ENCODE measurements around the gene RPS27L. TPM values are rescaled to one million over a fixed set of nuclear protein-coding genes. Genes with fewer than 3 reads are reported as not detected.
"Not testable (repeated sequence)": the region's sequence is repeated elsewhere in the genome, so short reads cannot be mapped to it uniquely, and the experiment has no call there.

RPS27L gene
- polyA plus RNA-seq, 4 donors: 146 to 612 (median 367) TPM

DNA sequence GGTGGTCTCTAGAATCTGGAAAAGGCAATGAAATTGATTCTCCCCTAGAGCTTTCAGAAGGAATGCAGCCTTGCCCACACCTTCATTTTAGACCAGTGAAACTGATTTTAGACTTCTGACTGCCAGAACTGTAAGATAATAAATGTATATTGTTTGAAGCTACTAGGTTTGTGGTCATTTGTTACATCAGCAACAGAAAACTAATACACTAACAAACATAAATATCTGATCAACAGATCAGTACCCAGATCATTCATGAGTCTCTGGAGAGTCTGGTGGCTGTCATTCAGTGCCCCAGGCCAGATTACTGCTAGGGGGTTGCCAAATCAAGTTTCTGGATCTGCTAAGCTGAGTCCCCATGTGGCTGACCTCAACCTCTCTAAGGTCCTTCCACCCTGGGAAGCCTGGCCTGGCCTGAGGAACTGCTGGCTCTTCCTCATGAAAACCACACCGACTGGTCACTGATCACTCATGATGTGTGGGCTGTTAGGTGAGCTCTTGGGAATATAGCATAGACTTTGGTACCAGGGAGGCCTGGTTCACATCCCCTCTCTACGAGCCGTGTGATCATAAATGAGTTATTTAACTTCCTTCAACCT lies 46.8 kb downstream of the RPS27L start:
- Histone ChIP-seq H3K27ac (ENCODE audit: low read depth in 1 of 3, low read length in 2 of 3) (no peak overlapping the region), H3K4me1 (ENCODE audit: control insufficient read depth in 3 of 3, insufficient read depth in 2 of 3, low read depth in 1 of 3, low read length in 2 of 3) (peaks cover 2 to 4% (median 3%) of the 10 kb centered on the region in 3 donors), H3K9me3 (ENCODE audit: control insufficient read depth in 2 of 2, insufficient read depth in 1 of 2, low read depth in 1 of 2, low read length in 1 of 2) (peaks cover 0 to 7% of the 10 kb centered on the region in 2 donors), H3K36me3 (ENCODE audit: control insufficient read depth in 3 of 3, insufficient read depth in 2 of 3, low read depth in 1 of 3, low read length in 3 of 3) (no peaks in the 10 kb centered on the region), H3K27me3 (ENCODE audit: control insufficient read depth in 3 of 3, insufficient read depth in 3 of 3, low read length in 3 of 3) (no peaks in the 10 kb centered on the region), H3K4me3 (ENCODE audit: low read depth in 1 of 3, low read length in 3 of 3) (no peak overlapping the region)
- FAIRE-seq (no peak), DNase-seq (no peak)
- WGBS, 3 donors: 86 to 91% (median 89%) methylated on average over 3 of the region's 3 CpGs

DNA sequence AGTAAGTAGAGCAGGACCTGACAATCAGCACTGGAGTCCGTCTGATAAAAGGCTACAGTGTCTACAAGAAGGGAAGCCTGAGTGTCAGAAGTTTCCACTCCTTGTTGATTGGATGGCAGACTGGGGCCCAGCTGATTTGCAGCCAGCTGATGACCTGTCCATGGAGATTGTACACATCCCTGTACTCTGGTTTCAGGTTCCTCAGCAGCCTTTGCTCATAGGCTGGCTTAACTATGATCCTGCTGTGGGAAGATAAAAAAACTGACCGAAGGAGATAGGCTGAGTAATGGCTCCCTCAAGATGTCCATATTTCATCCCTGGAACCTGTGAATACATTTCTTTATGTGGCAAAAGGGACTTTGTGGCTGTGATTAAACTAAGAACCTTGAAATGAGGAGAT lies 47.4 kb downstream of the RPS27L start:
- H3K36me3 ChIP-seq (ENCODE audit: control insufficient read depth in 3 of 3, insufficient read depth in 2 of 3, low read depth in 1 of 3, low read length in 3 of 3): no peaks in the 10 kb centered on the region
- DNase-seq: no peak
- FAIRE-seq: no peak
- H3K9me3 ChIP-seq (ENCODE audit: control insufficient read depth in 2 of 2, insufficient read depth in 1 of 2, low read depth in 1 of 2, low read length in 1 of 2): peaks cover 0 to 9% of the 10 kb centered on the region in 2 donors
- 65 to 89% (median 67%) methylated on average over 2 of the region's 2 CpGs for WGBS, 3 donors
- H3K27ac ChIP-seq (ENCODE audit: low read depth in 1 of 3, low read length in 2 of 3): no peak overlapping the region
- no peaks in the 10 kb centered on the region for H3K27me3 ChIP-seq (ENCODE audit: control insufficient read depth in 3 of 3, insufficient read depth in 3 of 3, low read length in 3 of 3)
- no peak overlapping the region for H3K4me3 ChIP-seq (ENCODE audit: low read depth in 1 of 3, low read length in 3 of 3)
- peaks cover 2 to 4% (median 3%) of the 10 kb centered on the region in 3 donors for H3K4me1 ChIP-seq (ENCODE audit: control insufficient read depth in 3 of 3, insufficient read depth in 2 of 3, low read depth in 1 of 3, low read length in 2 of 3)

DNA sequence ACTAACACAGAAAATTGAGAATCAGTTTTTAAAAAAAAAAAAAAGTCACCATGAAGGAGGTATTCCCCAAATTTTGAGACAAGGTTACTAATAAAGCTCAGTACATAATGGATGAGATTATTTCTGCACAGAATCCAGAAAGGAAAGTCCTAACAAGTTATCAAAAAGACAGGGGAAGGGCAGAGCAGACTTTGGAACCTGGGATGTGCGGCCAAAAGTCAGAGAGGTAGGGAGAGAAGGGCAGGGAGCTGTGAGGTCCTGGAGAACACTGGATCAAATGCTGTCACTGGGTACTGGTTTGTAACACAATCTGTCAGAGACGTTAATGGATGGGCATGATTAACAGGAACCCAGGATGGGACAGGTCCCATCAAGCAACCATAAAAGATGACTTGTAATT lies 47.8 kb downstream of the RPS27L start:
- no peak overlapping the region for H3K27ac ChIP-seq (ENCODE audit: low read depth in 1 of 3, low read length in 2 of 3)
- H3K36me3 ChIP-seq (ENCODE audit: control insufficient read depth in 3 of 3, insufficient read depth in 2 of 3, low read depth in 1 of 3, low read length in 3 of 3): no peaks in the 10 kb centered on the region
- FAIRE-seq: no peak
- peaks cover 0 to 9% of the 10 kb centered on the region in 2 donors for H3K9me3 ChIP-seq (ENCODE audit: control insufficient read depth in 2 of 2, insufficient read depth in 1 of 2, low read depth in 1 of 2, low read length in 1 of 2)
- peaks cover 2 to 4% (median 3%) of the 10 kb centered on the region in 3 donors for H3K4me1 ChIP-seq (ENCODE audit: control insufficient read depth in 3 of 3, insufficient read depth in 2 of 3, low read depth in 1 of 3, low read length in 2 of 3)
- H3K27me3 ChIP-seq (ENCODE audit: control insufficient read depth in 3 of 3, insufficient read depth in 3 of 3, low read length in 3 of 3): no peaks in the 10 kb centered on the region
- WGBS, 3 donors: 21 to 65% (median 34%) methylated on average over 2 of the region's 2 CpGs
- DNase-seq: peak in 1 of 2 donors; percentile 73
- no peak overlapping the region for H3K4me3 ChIP-seq (ENCODE audit: low read depth in 1 of 3, low read length in 3 of 3)

DNA sequence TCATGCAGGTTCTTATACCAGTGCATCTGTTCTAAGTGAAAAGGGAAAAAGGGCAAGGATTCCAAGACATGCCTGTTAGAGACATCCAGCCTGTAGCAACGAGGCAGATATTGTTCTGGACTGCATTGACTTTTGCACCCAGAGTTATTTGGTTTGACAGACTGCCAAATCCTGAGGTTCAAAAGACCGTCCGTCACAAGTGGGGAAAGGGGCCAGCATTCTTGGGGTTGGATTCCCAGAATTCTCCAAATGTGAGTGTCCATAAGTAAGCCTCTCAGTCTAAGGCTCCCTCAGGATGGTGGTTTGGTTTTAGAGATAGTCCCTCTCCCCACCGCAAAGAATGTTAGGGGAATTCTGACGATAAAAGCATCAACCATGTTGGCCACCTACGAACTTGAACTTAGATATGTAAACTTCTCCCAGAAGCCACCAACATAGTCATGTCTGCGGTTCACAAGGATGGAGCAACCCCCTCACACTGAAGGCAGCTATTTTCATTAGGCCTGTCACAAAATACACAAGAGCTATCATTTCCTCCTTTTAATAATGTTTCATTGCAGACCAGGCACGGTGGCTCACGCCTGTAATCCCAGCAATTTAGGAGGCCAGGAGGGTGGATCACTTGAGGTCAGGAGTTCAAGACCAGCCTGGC lies 49.3 kb downstream of the RPS27L start:
- H3K27ac ChIP-seq (ENCODE audit: low read depth in 1 of 3, low read length in 2 of 3): no peak overlapping the region
- no peak for FAIRE-seq
- no peaks in the 10 kb centered on the region for H3K27me3 ChIP-seq (ENCODE audit: control insufficient read depth in 3 of 3, insufficient read depth in 3 of 3, low read length in 3 of 3)
- peaks cover 0 to 9% of the 10 kb centered on the region in 2 donors for H3K9me3 ChIP-seq (ENCODE audit: control insufficient read depth in 2 of 2, insufficient read depth in 1 of 2, low read depth in 1 of 2, low read length in 1 of 2)
- H3K36me3 ChIP-seq (ENCODE audit: control insufficient read depth in 3 of 3, insufficient read depth in 2 of 3, low read depth in 1 of 3, low read length in 3 of 3): no peaks in the 10 kb centered on the region
- peak; percentile 52 to 77 for DNase-seq
- peaks cover 2 to 4% (median 3%) of the 10 kb centered on the region in 3 donors for H3K4me1 ChIP-seq (ENCODE audit: control insufficient read depth in 3 of 3, insufficient read depth in 2 of 3, low read depth in 1 of 3, low read length in 2 of 3)
- H3K4me3 ChIP-seq (ENCODE audit: low read depth in 1 of 3, low read length in 3 of 3): no peak overlapping the region
- 13 to 33% (median 27%) methylated on average over 9 of the region's 9 CpGs for WGBS, 3 donors

DNA sequence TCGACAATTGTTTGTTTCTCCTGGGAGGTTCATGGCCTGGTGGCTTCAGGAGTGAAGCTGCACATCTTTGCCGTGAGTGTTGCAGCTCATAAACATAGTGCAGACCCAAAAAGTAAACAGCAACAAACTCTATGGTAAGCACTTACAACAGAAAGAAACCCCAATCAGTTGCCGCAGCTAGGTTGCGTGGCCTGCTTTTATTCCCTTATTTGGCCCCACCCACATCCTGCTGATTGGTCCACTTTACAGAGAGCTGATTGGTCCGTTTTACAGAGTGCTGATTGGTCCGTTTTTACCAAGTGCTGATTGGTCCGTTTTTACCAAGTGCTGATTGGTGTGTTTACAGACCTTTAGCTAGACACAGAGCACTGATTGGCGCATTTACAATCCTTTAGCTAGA lies 51.9 kb downstream of the RPS27L start:
- peaks cover 0 to 11% of the 10 kb centered on the region in 2 donors for H3K9me3 ChIP-seq (ENCODE audit: control insufficient read depth in 2 of 2, insufficient read depth in 1 of 2, low read depth in 1 of 2, low read length in 1 of 2)
- not testable (repeated sequence) for H3K27ac ChIP-seq (ENCODE audit: low read depth in 1 of 3, low read length in 2 of 3); DNase-seq; H3K27me3 ChIP-seq (ENCODE audit: control insufficient read depth in 3 of 3, insufficient read depth in 3 of 3, low read length in 3 of 3); H3K4me3 ChIP-seq (ENCODE audit: low read depth in 1 of 3, low read length in 3 of 3); H3K36me3 ChIP-seq (ENCODE audit: control insufficient read depth in 3 of 3, insufficient read depth in 2 of 3, low read depth in 1 of 3, low read length in 3 of 3); FAIRE-seq; H3K4me1 ChIP-seq (ENCODE audit: control insufficient read depth in 3 of 3, insufficient read depth in 2 of 3, low read depth in 1 of 3, low read length in 2 of 3)
- 74 to 80% (median 78%) methylated on average over 8 of the region's 8 CpGs for WGBS, 3 donors

DNA sequence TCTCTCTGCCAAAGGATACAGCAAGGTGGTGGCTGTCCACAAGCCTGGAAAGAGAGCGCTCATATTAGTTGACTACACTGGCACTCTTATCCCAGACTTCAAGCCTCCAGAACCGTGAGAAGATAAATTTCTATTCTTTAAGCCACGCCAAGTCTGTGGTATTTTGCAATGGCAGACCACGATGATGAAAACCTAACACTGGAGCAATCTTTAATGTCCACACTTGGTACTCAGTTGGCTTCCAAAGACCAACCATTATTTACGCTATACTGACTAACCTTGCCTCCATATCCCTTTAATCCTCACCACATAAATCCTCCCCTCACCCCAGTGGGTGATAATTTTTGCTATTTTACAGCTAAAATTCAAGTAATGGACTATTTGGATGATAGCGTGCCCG lies 52.5 kb downstream of the RPS27L start:
- H3K4me1 ChIP-seq (ENCODE audit: control insufficient read depth in 3 of 3, insufficient read depth in 2 of 3, low read depth in 1 of 3, low read length in 2 of 3): peaks cover 2 to 4% (median 3%) of the 10 kb centered on the region in 3 donors
- no peak for FAIRE-seq
- no peaks in the 10 kb centered on the region for H3K36me3 ChIP-seq (ENCODE audit: control insufficient read depth in 3 of 3, insufficient read depth in 2 of 3, low read depth in 1 of 3, low read length in 3 of 3)
- DNase-seq: no peak
- no peak overlapping the region for H3K4me3 ChIP-seq (ENCODE audit: low read depth in 1 of 3, low read length in 3 of 3)
- no peak overlapping the region for H3K27ac ChIP-seq (ENCODE audit: low read depth in 1 of 3, low read length in 2 of 3)
- no peaks in the 10 kb centered on the region for H3K27me3 ChIP-seq (ENCODE audit: control insufficient read depth in 3 of 3, insufficient read depth in 3 of 3, low read length in 3 of 3)
- WGBS, 3 donors: 68 to 82% (median 79%) methylated on average over 7 of the region's 7 CpGs
- peaks cover 0 to 11% of the 10 kb centered on the region in 2 donors for H3K9me3 ChIP-seq (ENCODE audit: control insufficient read depth in 2 of 2, insufficient read depth in 1 of 2, low read depth in 1 of 2, low read length in 1 of 2)

DNA sequence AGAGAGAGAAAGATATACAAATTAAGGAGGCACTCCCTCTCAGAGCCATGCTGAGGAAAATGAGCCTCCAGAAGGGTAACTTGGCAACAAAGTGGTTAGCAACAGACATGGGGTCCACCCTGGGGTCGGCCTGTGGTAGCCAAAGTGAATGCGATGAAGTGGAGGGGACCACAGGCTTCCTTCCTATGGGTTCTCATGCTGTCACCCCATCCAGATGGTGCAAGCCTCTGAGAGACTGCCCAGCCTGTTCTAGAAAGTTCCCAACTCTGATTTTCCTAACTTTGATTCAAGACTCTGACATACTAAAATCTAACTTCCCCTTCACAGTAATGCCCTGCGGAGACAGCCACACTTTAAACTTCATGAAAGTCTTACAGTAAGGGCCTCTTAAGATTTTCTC lies 53.9 kb downstream of the RPS27L start:
- 68 to 81% (median 76%) methylated on average over 3 of the region's 3 CpGs for WGBS, 3 donors
- no peak for FAIRE-seq

DNA sequence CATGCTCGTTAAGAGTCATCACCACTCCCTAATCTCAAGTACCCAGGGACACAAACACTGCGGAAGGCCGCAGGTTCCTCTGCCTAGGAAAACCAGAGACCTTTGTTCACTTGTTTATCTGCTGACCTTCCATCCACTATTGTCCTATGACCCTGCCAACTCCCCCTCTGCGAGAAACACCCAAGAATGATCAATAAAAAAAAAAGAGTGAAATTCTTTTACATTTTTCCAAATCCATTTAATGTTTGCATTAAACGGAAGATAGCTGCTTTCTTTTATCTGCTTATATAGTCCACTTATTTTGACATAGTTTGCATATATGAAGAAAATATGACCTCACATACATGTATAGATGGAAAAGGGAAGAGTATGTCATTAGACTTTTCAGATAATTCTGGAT lies 57.7 kb downstream of the RPS27L start:
- FAIRE-seq: not testable (repeated sequence)
- 37 to 64% (median 47%) methylated on average over 3 to 5 of the region's 5 CpGs for WGBS, 3 donors

More for the DNA sequence above, 53.9 kb downstream of the RPS27L start:
- Histone ChIP-seq H3K27ac (ENCODE audit: low read depth in 1 of 3, low read length in 2 of 3) (no peak overlapping the region), H3K4me1 (ENCODE audit: control insufficient read depth in 3 of 3, insufficient read depth in 2 of 3, low read depth in 1 of 3, low read length in 2 of 3) (peaks cover 0 to 3% (median 2%) of the 10 kb centered on the region in 3 donors), H3K27me3 (ENCODE audit: control insufficient read depth in 3 of 3, insufficient read depth in 3 of 3, low read length in 3 of 3) (no peaks in the 10 kb centered on the region), H3K4me3 (ENCODE audit: low read depth in 1 of 3, low read length in 3 of 3) (no peak overlapping the region), H3K36me3 (ENCODE audit: control insufficient read depth in 3 of 3, insufficient read depth in 2 of 3, low read depth in 1 of 3, low read length in 3 of 3) (no peaks in the 10 kb centered on the region), H3K9me3 (ENCODE audit: control insufficient read depth in 2 of 2, insufficient read depth in 1 of 2, low read depth in 1 of 2, low read length in 1 of 2) (peaks cover 0 to 11% of the 10 kb centered on the region in 2 donors)
- no peak for DNase-seq

More for the DNA sequence above, 57.7 kb downstream of the RPS27L start:
- not testable (repeated sequence) for H3K36me3 ChIP-seq (ENCODE audit: control insufficient read depth in 3 of 3, insufficient read depth in 2 of 3, low read depth in 1 of 3, low read length in 3 of 3); DNase-seq; H3K27me3 ChIP-seq (ENCODE audit: control insufficient read depth in 3 of 3, insufficient read depth in 3 of 3, low read length in 3 of 3); H3K27ac ChIP-seq (ENCODE audit: low read depth in 1 of 3, low read length in 2 of 3); H3K4me1 ChIP-seq (ENCODE audit: control insufficient read depth in 3 of 3, insufficient read depth in 2 of 3, low read depth in 1 of 3, low read length in 2 of 3); H3K9me3 ChIP-seq (ENCODE audit: control insufficient read depth in 2 of 2, insufficient read depth in 1 of 2, low read depth in 1 of 2, low read length in 1 of 2); H3K4me3 ChIP-seq (ENCODE audit: low read depth in 1 of 3, low read length in 3 of 3)

All from small intestine (tissue), 7 donors.